A549 (cell line): ENCODE measurements around the gene SMYD1. TPM values are rescaled to one million over a fixed set of nuclear protein-coding genes. Genes with fewer than 3 reads are reported as not detected.

Experiments used
- ATAC-seq, 2 experiments: fragments of 200-7000 bp in 1 of 2; fragments of >200 bp in 1 of 2; cut with Nextera tagmentation in 1 of 2; cut with Tn5 transposase in 1 of 2; 3 replicates each; pipeline versions ENCODE4 v1.8.0 to v1.9.1; 2018 to 2020; ENCODE audit warnings: mild to moderate bottlenecking in 1 of 2, moderate library complexity in 1 of 2
- CTCF ChIA-PET: fragments of 300-600 bp; sonication (Branson Sonifier 250); formaldehyde crosslinking; extraction: SDS; loops from one replicate; lab custom pipeline; 2021; ENCODE audit warnings: antibody characterized with exemption, inconsistent platforms; lab: Yijun Ruan, JAX
- POLR2A ChIA-PET: fragments of 350-600 bp; formaldehyde crosslinking; extraction: SDS; loops from one replicate; lab custom pipeline; 2021; ENCODE audit warnings: antibody characterized with exemption, inconsistent platforms; lab: Yijun Ruan, JAX
- DNase-seq, 2 experiments: peaks; one replicate each; pipeline versions ENCODE4 v3.0.0 to v3.0.0-alpha.2; 2011 to 2016; ENCODE audit warnings: low read depth in 1 of 2, low spot score in 1 of 2
- FAIRE-seq: peaks from 2 replicates; lab custom pipeline; 2011; peaks lifted over from hg19 to GRCh38; lab: Jason Lieb, UNC
- H3K27ac ChIP-seq, 2 experiments: fragments of >200 bp; sonication (Bioruptor Twin); formaldehyde crosslinking; 3 replicates each; pipeline ENCODE4 v1.5.1; 2016 to 2017
- H3K4me1 ChIP-seq: fragments of >200 bp; sonication (Bioruptor Twin); formaldehyde crosslinking; 3 replicates; pipeline ENCODE4 v1.6.1; 2016
- H3K4me2 ChIP-seq: fragments of >200 bp; sonication (Bioruptor Twin); formaldehyde crosslinking; 3 replicates; pipeline ENCODE4 v1.6.1; 2016
- H3K4me3 ChIP-seq: fragments of >200 bp; sonication (Bioruptor Twin); formaldehyde crosslinking; 3 replicates; pipeline ENCODE4 v1.5.1; 2016
- H3K9me3 ChIP-seq: fragments of >200 bp; sonication (Bioruptor Twin); formaldehyde crosslinking; 3 replicates; pipeline ENCODE4 v1.6.1; 2016
- BHLHE40 ChIP-seq: IDR thresholded peaks from 2 replicates; pipeline ENCODE4 v1.6.1; 2012; ENCODE audit warnings: low read depth, low read length, inconsistent platforms
- CBX8 ChIP-seq: fragments of 200-600 bp; sonication (generic); IDR thresholded peaks from 2 replicates; pipeline ENCODE4 v1.6.1; 2016
- CEBPB ChIP-seq, 2 experiments: fragments of >200 bp in 1 of 2; sonication (Bioruptor Twin) in 1 of 2; formaldehyde crosslinking in 1 of 2; IDR thresholded peaks; 2 replicates each; pipeline ENCODE4 v1.6.1; 2012 to 2016
- CHD4 ChIP-seq: fragments of 200-600 bp; sonication (generic); IDR thresholded peaks from 2 replicates; pipeline ENCODE4 v1.6.1; 2016; ENCODE audit warnings: antibody characterized with exemption, mild to moderate bottlenecking, borderline replicate concordance
- EHF ChIP-seq: fragments of 250-450 bp; sonication (Bioruptor Pico); IDR thresholded peaks from 2 replicates; pipeline ENCODE4 v1.5.0; 2020; ENCODE audit warnings: mild to moderate bottlenecking
- EHMT2 ChIP-seq: fragments of 200-600 bp; sonication (generic); IDR thresholded peaks from 2 replicates; pipeline ENCODE4 v1.6.1; 2016; ENCODE audit warnings: antibody characterized with exemption, low read depth, mild to moderate bottlenecking, moderate library complexity
- ESRRA ChIP-seq: fragments of 150-350 bp; IDR thresholded peaks from 2 replicates; pipeline ENCODE4 v1.6.1; 2014; ENCODE audit warnings: mild to moderate bottlenecking, low read length, borderline replicate concordance
- FOSL2 ChIP-seq, 2 experiments: fragments of 450-650 bp in 1 of 2; fragments of >200 bp in 1 of 2; sonication (Bioruptor Twin) in 1 of 2; formaldehyde crosslinking; IDR thresholded peaks; 2 replicates each; pipeline versions ENCODE4 v1.5.0 to v1.6.1; 2016 to 2020; ENCODE audit warnings: mild to moderate bottlenecking in 1 of 2, moderate library complexity in 1 of 2
- HDAC2 ChIP-seq: fragments of 200-600 bp; sonication (generic); IDR thresholded peaks from 2 replicates; pipeline ENCODE4 v1.6.1; 2016
- HOXA7 ChIP-seq: fragments of 250-450 bp; sonication (Bioruptor Pico); IDR thresholded peaks from 2 replicates; pipeline ENCODE4 v1.5.0; 2020; ENCODE audit warnings: mild to moderate bottlenecking, moderate library complexity
- HOXB13 ChIP-seq: fragments of 250-450 bp; sonication (Bioruptor Pico); IDR thresholded peaks from 2 replicates; pipeline ENCODE4 v1.5.0; 2020; ENCODE audit warnings: low read depth, mild to moderate bottlenecking, moderate library complexity
- HOXB5 ChIP-seq: fragments of 250-450 bp; sonication (Bioruptor Pico); IDR thresholded peaks from 2 replicates; pipeline ENCODE4 v1.5.0; 2020; ENCODE audit warnings: mild to moderate bottlenecking, moderate library complexity
- JUN ChIP-seq, 2 experiments: fragments of >200 bp; sonication (Bioruptor Twin); formaldehyde crosslinking; IDR thresholded peaks; 2 replicates in 1 of 2; 3 replicates in 1 of 2; pipeline ENCODE4 v1.6.1; 2016 to 2017
- NFE2L2 ChIP-seq: fragments of 150-350 bp; conservative IDR thresholded peaks from 2 replicates; pipeline ENCODE4 v1.6.1; 2014; ENCODE audit warnings: low read length
- NPAS2 ChIP-seq: fragments of 250-450 bp; sonication (Bioruptor Pico); IDR thresholded peaks from 2 replicates; pipeline ENCODE4 v1.8.0; 2022; ENCODE audit warnings: mild to moderate bottlenecking, moderate library complexity, borderline replicate concordance
- PBX3 ChIP-seq: IDR thresholded peaks from 2 replicates; pipeline ENCODE4 v1.6.1; 2012
- RCOR1 ChIP-seq: fragments of 150-350 bp; IDR thresholded peaks from 2 replicates; pipeline ENCODE4 v1.6.1; 2014; ENCODE audit warnings: antibody characterized with exemption, low read length, low read depth
- REST ChIP-seq: fragments of 200-600 bp; sonication (generic); IDR thresholded peaks from 2 replicates; pipeline ENCODE4 v1.6.1; 2016; ENCODE audit warnings: antibody characterized with exemption, mild to moderate bottlenecking, moderate library complexity
- RNF2 ChIP-seq: fragments of 200-600 bp; sonication (generic); IDR thresholded peaks from 2 replicates; pipeline ENCODE4 v1.6.1; 2016; ENCODE audit warnings: low read depth, mild to moderate bottlenecking, antibody characterized with exemption, moderate library complexity, borderline replicate concordance
- SMC3 ChIP-seq: fragments of >200 bp; sonication (Bioruptor Twin); formaldehyde crosslinking; IDR thresholded peaks from 3 replicates; pipeline ENCODE4 v1.6.1; 2018; ENCODE audit warnings: inconsistent platforms
- TP53 ChIP-seq: fragments of 250-450 bp; sonication (Bioruptor Pico); IDR thresholded peaks from 2 replicates; pipeline ENCODE4 v1.5.0; 2021; ENCODE audit warnings: mild to moderate bottlenecking, moderate library complexity
- ZC3H11A ChIP-seq: fragments of 450-650 bp; IDR thresholded peaks from 2 replicates; pipeline ENCODE4 v1.6.1; 2014; ENCODE audit warnings: antibody characterized with exemption, mild to moderate bottlenecking
- ZNF302 ChIP-seq: fragments of 250-450 bp; sonication (Bioruptor Pico); IDR thresholded peaks from 2 replicates; pipeline ENCODE4 v1.9.0; 2021; ENCODE audit warnings: inconsistent platforms, mild to moderate bottlenecking, moderate library complexity
- WGBS: methylation state at CpG from one replicate; pipeline ENCODE4 v1.1.6; 2017; ENCODE audit errors: missing lambda C conversion rate; 5-methylcytosine and 5-hydroxymethylcytosine counted together
- polyA plus RNA-seq, 4 experiments: library from polyadenylated mRNA; depleted of rRNA in 3 of 4; stranded (reverse); fragments of >200 nt; fragmentation: RNase III in 1 of 4; extraction: RNeasy Plus Mini Kit Qiagen cat#74134 plus additional on column Dnase treatment in 1 of 4; gene quantifications; 2 replicates in 3 of 4; 3 replicates in 1 of 4; pipeline ENCODE4 v1.2.3, GENCODE V29; 2011 to 2017
- TF ChIP-seq, protein P1 (sequence below): IDR thresholded peaks from 2 replicates; pipeline ENCODE4 v1.6.1; 2012
- TF ChIP-seq, protein P2 (sequence below): fragments of >200 bp; sonication (Bioruptor Twin); formaldehyde crosslinking; IDR thresholded peaks from 3 replicates; pipeline ENCODE4 v1.5.1; 2016

SMYD1 gene
- polyA plus RNA-seq, 2 of the 4 experiments (the other 2 are of a cell fraction) = not detected

- no peaks in the 10 kb centered on the region for H3K4me1 ChIP-seq
- DNase-seq (no peak), FAIRE-seq (no peak)
- H3K4me3 ChIP-seq = no peak overlapping the region
- TF ChIP-seq RNF2 = no peak
- TF ChIP-seq REST = no peak
- TF ChIP-seq, protein P1, sequence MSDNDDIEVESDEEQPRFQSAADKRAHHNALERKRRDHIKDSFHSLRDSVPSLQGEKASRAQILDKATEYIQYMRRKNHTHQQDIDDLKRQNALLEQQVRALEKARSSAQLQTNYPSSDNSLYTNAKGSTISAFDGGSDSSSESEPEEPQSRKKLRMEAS = no peak
- no peak for TF ChIP-seq ESRRA
- TF ChIP-seq TP53 (CRISPR knock-in tag) = no peak
- TF ChIP-seq HOXB13 = no peak
- TF ChIP-seq HDAC2 = no peak
- TF ChIP-seq SMC3 = no peak
- no peak for TF ChIP-seq BHLHE40
- TF ChIP-seq EHMT2 = no peak
- no peak for TF ChIP-seq ZC3H11A
- TF ChIP-seq, all 56 proteins: peak for 0
- ChIA-PET POLR2A (no interaction called here), CTCF (interaction anchor here (6.3 kb wide), 1 partner anchor 13 kb away, joined by 45 read pairs; no protein-coding TSS in a partner anchor)
- ATAC-seq = no peak
- H3K4me2 ChIP-seq = no peak overlapping the region
- H3K9me3 ChIP-seq = no peaks in the 10 kb centered on the region
- H3K27ac ChIP-seq = no peak overlapping the region
Measured at GRCh38 chr2:88074150-88074549, 6.5 kb downstream of the SMYD1 start.

DNA sequence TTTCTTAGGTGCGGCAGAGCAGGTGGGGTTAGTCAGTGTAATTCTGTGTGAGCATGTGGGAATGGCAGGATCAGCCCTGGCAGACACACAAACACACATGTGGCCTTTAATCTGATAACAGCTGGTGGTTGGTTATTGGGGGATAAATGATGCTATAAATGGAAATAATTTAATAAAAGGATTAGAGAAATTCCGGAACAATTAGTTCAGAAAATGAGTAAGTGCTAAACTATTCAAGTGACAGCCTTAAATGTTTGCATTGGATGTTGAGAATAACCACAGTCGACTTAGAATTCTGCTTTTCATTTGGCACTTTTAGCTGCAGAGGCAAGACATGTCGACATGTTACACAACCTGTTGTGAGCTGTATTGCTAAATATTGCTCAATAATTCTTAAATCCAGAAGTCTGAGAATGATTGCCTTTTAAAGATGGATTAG, 7.2 kb downstream of the SMYD1 start:
- FAIRE-seq (no peak), DNase-seq (no peak), ATAC-seq (no peak)
- TF ChIP-seq CHD4 (no peak), CEBPB (IDR thresholded peaks at IDR 0.05) (peak; percentile 55 to 61; a peak in 2 of 4 replicates)
- POLR2A ChIA-PET = no interaction called here
- no peak overlapping the region for H3K4me2 ChIP-seq
- 29% methylated on average over 4 of the region's 4 CpGs for WGBS
- no peaks in the 10 kb centered on the region for H3K4me1 ChIP-seq
- CTCF ChIA-PET = interaction anchor here (0.6 to 6.3 kb wide), 3 partner anchors 14 to 57 kb away, joined by 3 to 45 read pairs (median 3); no protein-coding TSS in a partner anchor
- no peaks in the 10 kb centered on the region for H3K9me3 ChIP-seq
- H3K27ac ChIP-seq = no peak overlapping the region
- H3K4me3 ChIP-seq = no peak overlapping the region

- no peak overlapping the region for H3K4me3 ChIP-seq
- H3K9me3 ChIP-seq = no peaks in the 10 kb centered on the region
- H3K27ac ChIP-seq = no peak overlapping the region
- H3K4me1 ChIP-seq = no peaks in the 10 kb centered on the region
- no peak for TF ChIP-seq ZNF302 (CRISPR knock-in tag)
- no peak for TF ChIP-seq HOXA7 (CRISPR knock-in tag)
- no peak for TF ChIP-seq FOSL2 (IDR thresholded peaks at IDR 0.05)
- TF ChIP-seq FOSL2 (CRISPR knock-in tag; IDR thresholded peaks at IDR 0.05) = no peak
- TF ChIP-seq ESRRA = no peak
- CTCF ChIA-PET = interaction anchor here (0.5 to 6.3 kb wide), 3 partner anchors 16 to 83 kb away, joined by 3 to 45 read pairs (median 4); no protein-coding TSS in a partner anchor
- WGBS = 65% methylated on average over 8 of the region's 8 CpGs
- FAIRE-seq (no peak), ATAC-seq (0 out of 6 replicates have a peak, but pooled peaks of 1 of the 2 experiments have one; percentile 30), DNase-seq (no peak)
- H3K4me2 ChIP-seq = no peak overlapping the region
- POLR2A ChIA-PET = no interaction called here
Measured at GRCh38 chr2:88077080-88077479, 9.5 kb downstream of the SMYD1 start.

- ChIA-PET CTCF (interaction anchor here (1.0 to 6.3 kb wide), 2 partner anchors 17 to 55 kb away, joined by 3 to 45 read pairs; no protein-coding TSS in a partner anchor), POLR2A (no interaction called here)
- WGBS = 44% methylated on average over 3 of the region's 3 CpGs
- no peak for TF ChIP-seq HOXA7 (CRISPR knock-in tag)
- TF ChIP-seq EHF (CRISPR knock-in tag) = no peak
- TF ChIP-seq HOXB5 (CRISPR knock-in tag) = no peak
- no peak for TF ChIP-seq BHLHE40
- TF ChIP-seq RCOR1 = no peak
- no peak for TF ChIP-seq PBX3
- no peak for TF ChIP-seq CHD4
- TF ChIP-seq JUN (IDR thresholded peaks at IDR 0.05) = no peak
- TF ChIP-seq SMC3 = no peak
- no peak for TF ChIP-seq NPAS2
- TF ChIP-seq CBX8 = no peak
- TF ChIP-seq, protein P2, sequence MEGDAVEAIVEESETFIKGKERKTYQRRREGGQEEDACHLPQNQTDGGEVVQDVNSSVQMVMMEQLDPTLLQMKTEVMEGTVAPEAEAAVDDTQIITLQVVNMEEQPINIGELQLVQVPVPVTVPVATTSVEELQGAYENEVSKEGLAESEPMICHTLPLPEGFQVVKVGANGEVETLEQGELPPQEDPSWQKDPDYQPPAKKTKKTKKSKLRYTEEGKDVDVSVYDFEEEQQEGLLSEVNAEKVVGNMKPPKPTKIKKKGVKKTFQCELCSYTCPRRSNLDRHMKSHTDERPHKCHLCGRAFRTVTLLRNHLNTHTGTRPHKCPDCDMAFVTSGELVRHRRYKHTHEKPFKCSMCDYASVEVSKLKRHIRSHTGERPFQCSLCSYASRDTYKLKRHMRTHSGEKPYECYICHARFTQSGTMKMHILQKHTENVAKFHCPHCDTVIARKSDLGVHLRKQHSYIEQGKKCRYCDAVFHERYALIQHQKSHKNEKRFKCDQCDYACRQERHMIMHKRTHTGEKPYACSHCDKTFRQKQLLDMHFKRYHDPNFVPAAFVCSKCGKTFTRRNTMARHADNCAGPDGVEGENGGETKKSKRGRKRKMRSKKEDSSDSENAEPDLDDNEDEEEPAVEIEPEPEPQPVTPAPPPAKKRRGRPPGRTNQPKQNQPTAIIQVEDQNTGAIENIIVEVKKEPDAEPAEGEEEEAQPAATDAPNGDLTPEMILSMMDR = no peak
- no peak for TF ChIP-seq NFE2L2
Measured at GRCh38 chr2:88078643-88079172, 11.1 kb downstream of the SMYD1 start.

More at GRCh38 chr2:88078643-88079172, 11.1 kb downstream of the SMYD1 start:
- H3K4me1 ChIP-seq = no peaks in the 10 kb centered on the region
- ATAC-seq (no peak), DNase-seq (no peak), FAIRE-seq (no peak)
- H3K27ac ChIP-seq = no peak overlapping the region
- no peak overlapping the region for H3K4me2 ChIP-seq
- no peak overlapping the region for H3K4me3 ChIP-seq
- H3K9me3 ChIP-seq = no peaks in the 10 kb centered on the region
